ENCODE data around the gene SEMA3G.

Gene SEMA3G

DNA sequence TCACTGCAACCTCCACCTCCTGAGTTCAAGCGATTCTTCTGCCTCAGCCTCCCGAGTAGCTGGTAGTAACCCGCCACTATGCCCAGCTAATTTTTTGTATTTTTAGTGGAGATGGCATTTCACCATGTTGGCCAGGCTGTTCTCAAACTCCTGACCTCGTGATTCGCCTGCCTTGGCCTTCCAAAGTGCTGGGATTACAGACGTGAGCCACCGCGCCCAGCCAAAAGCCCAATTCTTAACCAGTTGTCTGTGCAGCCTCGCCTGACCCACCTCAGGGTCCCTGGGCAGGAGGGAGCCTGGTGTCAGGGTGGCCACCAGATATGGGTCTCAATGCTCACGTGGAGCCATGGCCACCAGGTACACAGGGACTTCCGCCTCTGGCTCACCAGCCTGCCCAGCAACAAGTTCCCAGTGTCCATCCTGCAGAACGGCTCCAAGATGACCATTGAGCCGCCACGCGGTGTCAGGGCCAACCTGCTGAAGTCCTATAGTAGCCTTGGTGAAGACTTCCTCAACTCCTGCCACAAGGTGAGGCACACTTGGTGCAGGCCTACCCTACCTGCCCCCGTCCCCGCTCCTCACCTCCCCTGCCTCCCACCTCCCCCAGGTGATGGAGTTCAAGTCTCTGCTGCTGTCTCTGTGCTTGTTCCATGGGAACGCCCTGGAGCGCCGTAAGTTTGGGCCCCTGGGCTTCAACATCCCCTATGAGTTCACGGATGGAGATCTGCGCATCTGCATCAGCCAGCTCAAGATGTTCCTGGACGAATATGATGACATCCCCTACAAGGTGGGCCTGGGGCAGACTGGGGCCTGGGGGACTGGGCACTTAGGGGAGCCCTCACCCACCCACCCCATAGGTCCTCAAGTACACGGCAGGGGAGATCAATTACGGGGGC, 48.6 kb downstream of the SEMA3G start:
- DNase-seq (ENCODE audit: low read depth, low spot score): no peak

DNA sequence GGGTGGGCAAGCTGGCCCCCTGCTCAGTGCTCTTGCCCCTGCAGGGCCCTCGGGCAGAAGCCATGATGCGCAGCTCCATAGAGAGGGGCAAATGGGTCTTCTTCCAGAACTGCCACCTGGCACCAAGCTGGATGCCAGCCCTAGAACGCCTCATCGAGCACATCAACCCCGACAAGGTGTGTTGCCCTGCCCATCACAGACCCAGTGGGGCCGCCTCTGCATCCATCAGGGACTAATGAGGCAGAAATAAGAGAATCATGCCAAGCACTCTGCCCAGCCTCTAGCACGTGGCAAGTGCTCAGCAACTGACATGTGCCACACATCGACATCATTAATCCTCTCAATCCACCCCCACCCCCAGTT, 49.4 kb downstream of the SEMA3G start:
- DNase-seq (ENCODE audit: low read depth, low spot score): no peak

- DNase-seq (ENCODE audit: low read depth, low spot score): no peak
Observed at GRCh38 chr3:52394751-52395502, 50.0 kb downstream of the SEMA3G start.

DNA sequence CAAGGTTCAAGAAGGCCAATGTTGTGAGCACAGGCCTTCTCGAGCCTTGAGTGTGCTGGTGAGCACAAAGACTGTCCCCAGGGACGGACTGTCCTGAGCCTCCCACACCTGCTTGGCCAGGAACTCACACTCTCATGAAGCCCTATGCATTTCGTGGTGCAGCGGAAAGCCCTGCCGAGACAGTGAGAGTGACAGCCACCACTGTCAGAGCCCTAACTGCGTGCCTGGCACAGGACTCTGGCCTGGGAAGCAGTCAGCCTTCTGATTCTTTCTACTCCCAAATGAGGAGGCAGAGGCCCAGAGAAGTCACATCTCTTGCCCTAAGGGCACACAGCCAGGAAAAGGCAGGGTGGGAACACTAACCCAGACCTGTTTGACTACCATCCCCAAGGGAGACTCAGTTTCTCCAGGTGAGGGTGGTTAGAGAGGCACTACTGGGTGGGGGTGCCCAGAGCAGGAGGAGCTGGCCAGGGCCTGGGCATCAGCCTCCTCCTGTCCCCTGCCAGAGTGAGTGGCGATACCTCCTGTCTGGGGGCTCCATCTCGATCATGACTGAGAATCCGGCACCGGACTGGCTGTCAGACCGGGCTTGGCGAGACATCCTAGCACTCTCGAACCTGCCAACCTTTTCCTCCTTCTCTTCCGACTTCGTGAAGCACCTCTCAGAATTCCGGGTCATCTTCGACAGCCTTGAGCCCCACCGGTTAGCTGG, 50.8 kb downstream of the SEMA3G start:
- no peak for DNase-seq (ENCODE audit: low read depth, low spot score)

DNA sequence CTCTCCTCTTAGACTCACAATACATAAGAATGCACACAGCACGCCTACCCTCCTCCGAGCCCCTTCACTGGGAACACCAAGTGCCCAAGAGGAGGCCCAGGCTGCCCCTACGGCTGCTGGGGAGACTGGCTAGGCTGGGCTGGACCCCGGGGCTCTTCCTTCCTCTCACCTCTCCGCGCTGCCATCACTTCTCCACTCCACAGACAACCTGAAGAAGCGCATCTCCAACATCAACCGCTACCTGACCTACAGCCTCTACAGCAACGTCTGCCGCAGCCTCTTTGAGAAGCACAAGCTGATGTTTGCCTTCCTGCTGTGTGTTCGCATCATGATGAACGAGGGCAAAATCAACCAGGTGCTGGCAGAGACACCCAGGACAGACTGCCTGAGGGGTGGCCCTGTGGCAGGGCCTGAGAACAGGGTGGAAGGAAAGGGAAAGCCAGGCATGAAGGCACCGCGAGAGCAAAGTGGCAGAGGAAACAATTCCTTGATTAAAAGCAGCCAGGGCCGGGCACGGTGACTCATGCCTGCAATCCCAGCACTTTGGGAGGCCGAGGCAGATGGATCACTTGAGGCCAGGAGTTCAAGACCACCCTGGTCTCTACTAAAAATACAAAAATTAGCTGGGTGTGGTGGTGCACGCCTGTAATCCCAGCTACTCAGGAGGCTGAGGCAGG, 51.6 kb downstream of the SEMA3G start:
- no peak for DNase-seq (ENCODE audit: low read depth, low spot score)

DNA sequence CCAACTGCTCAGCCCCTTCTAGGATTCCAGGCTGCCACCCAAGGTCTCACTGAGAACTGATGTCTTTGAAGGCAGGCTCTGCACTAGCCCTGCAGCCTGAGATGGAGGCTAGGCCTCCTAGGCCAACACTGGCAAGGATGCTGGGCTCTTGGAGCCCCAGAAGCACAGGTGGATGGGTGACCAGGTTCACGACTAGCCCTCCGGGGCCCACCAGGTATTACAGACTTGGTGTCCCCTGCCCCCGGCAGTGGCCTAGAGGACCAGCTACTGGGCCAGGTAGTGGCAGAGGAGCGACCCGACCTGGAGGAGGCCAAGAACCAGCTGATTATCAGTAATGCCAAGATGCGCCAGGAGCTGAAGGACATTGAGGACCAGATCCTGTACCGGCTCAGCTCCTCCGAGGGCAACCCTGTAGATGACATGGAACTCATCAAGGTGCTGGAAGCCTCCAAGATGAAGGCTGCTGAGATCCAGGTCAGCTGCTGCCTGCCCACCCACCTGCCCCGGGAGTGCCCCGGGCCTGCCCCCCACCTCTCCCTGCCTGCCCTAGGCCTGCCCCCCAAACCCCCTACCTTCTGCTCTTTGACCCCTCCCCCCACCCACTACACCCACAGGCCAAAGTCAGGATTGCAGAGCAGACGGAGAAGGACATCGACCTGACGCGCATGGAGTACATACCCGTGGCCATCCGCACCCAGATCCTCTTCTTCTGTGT, 52.5 kb downstream of the SEMA3G start:
- no peak for DNase-seq (ENCODE audit: low read depth, low spot score)

DNA sequence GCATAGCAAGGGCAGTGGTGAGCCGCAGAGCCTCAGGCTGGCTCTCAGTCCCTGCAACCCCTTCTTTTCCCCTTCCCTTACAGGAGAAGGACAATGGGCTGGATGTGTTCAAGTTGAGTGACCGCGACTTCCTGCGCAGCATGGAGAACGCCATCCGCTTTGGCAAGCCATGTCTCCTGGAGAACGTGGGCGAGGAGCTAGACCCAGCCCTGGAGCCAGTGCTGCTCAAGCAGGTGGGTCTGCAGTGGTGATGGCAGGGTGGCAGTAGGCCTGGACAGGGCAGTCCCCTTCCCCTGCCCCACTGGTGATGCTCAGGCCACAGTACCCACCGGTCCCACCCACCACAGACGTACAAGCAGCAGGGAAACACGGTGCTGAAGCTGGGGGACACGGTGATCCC, 53.8 kb downstream of the SEMA3G start:
- no peak for DNase-seq (ENCODE audit: low read depth, low spot score)

GRCh38 chr3:52388933-52389332, 56.0 kb downstream of the SEMA3G start:
- no peak for DNase-seq (ENCODE audit: low read depth, low spot score)

DNA sequence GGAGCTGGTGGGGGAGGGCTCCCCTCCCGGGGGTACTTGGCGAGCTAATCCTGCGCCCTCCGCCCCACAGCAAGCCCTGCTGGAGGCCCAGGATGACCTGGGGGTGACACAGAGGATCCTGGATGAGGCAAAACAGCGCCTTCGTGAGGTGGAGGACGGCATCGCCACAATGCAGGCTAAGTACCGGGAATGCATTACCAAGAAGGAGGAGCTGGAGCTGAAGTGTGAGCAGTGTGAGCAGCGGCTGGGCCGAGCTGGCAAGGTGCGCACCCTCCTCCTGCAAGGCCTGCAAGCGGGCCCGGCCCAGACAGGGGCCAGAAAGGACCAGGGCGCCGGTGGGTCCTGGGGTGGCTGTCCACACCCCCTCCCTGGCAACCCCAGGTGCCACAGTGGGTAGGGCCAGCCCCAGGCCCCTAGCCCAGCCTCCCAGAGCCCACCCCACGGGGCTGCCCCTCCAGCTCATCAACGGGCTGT, 56.5 kb downstream of the SEMA3G start:
- no peak for DNase-seq (ENCODE audit: low read depth, low spot score)

DNA sequence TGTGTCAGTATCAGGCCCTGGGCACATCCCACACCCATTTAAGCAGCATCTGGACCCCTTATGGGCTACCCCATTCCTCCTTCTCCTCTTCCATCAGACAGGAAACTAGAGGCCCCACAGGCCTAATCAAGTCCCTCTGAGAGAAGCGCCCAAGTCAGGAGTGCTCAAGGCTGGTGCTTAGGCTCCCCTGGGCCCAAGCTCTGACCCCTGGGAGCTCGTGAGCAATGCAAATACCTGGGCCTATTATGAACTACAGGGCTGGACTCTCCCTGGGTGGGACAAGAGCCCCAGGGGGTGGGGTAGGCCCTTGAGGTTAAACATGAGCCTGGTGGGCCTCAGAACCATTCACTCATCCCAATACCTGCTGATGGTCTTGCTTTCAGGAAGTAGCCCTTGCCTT, 57.4 kb downstream of the SEMA3G start:
- no peak for DNase-seq (ENCODE audit: low read depth, low spot score)

- no peak for DNase-seq (ENCODE audit: low read depth, low spot score)
Observed at GRCh38 chr3:52385157-52385556, 59.7 kb downstream of the SEMA3G start.

DNA sequence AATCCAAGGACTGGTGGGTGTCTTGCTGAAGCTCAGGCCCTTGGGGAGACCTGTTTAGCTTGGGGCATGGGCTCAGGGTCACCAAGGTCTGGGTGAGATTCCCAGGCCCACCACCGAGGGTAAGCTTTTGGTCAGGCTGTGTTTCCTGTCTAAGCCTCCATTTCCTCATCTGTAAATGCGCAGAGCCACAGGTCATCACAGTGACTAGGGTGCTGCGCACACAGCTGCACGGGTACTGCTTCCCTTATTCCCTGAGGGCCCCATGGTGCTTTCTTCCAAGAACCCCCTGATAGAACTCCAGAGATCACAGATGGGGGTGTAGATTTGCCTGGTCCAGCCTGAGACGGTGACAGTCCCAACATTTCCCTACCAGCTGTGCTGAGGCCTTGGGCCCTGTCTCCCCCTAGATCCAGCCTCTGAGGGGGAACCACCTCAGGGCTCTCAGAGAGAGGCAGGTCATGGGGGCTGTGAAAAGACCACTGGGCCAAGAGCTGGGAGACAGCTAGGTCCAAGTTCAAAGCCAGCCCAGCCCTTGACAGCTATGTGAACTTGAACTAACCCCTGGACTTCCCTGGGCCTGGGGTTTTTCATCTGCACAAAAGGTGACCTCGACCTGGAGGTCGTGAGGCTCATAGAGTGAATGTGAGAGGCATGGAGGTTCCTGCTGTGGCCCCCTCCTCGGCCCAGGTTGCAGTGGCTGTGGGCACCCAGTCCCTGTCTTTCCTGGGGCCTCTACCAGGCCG, 60.7 kb downstream of the SEMA3G start:
- no peak for DNase-seq (ENCODE audit: low read depth, low spot score)

- DNase-seq (ENCODE audit: low read depth, low spot score): no peak
Observed at GRCh38 chr3:52383446-52383845, 61.5 kb downstream of the SEMA3G start.
